GM23338 (cell line): ENCODE results near the gene PKD1.

Experiments
- CREB1 ChIP-seq: fragments of 250-450 bp; sonication (Bioruptor Pico); IDR thresholded peaks from 2 replicates; pipeline ENCODE4 v1.5.0; 2020; ENCODE audit warnings: low read depth, mild to moderate bottlenecking, moderate library complexity
- ETS1 ChIP-seq: IDR thresholded peaks from 2 replicates; pipeline ENCODE4 v1.6.1; 2016; ENCODE audit warnings: antibody characterized with exemption
- EZH2 ChIP-seq: fragments of 200-600 bp; sonication (generic); IDR thresholded peaks from one replicate; pipeline ENCODE4 v1.8.0; 2017; ENCODE audit warnings: antibody characterized with exemption, mild to moderate bottlenecking, low read depth; ENCODE audit not compliant: unreplicated experiment
- EZH2phosphoT487 ChIP-seq: fragments of 200-600 bp; sonication (generic); IDR thresholded peaks from one replicate; pipeline ENCODE4 v1.8.1; 2018; ENCODE audit warnings: antibody characterized with exemption; ENCODE audit not compliant: unreplicated experiment
- JUNB ChIP-seq: IDR thresholded peaks from one replicate; pipeline ENCODE4 v1.6.1; 2016; ENCODE audit warnings: antibody characterized with exemption; ENCODE audit not compliant: unreplicated experiment
- NANOG ChIP-seq: IDR thresholded peaks from 2 replicates; pipeline ENCODE4 v1.6.1; 2016; ENCODE audit warnings: antibody characterized with exemption, borderline replicate concordance
- POLR2AphosphoS5 ChIP-seq: IDR thresholded peaks from 2 replicates; pipeline ENCODE4 v1.6.1; 2016; ENCODE audit warnings: antibody characterized with exemption, low read depth
- STAT1 ChIP-seq: IDR thresholded peaks from one replicate; pipeline ENCODE4 v1.6.1; 2016; ENCODE audit warnings: antibody characterized with exemption; ENCODE audit not compliant: unreplicated experiment
- ZNF114 ChIP-seq: fragments of 250-450 bp; sonication (Bioruptor Pico); IDR thresholded peaks from 2 replicates; pipeline ENCODE4 v1.5.0; 2020; ENCODE audit warnings: mild to moderate bottlenecking, moderate library complexity
- ZNF331 ChIP-seq: fragments of 250-450 bp; sonication (Bioruptor Pico); IDR thresholded peaks from 2 replicates; pipeline ENCODE4 v1.5.0; 2020; ENCODE audit warnings: low read depth, mild to moderate bottlenecking, moderate library complexity
- TF ChIP-seq, protein P1 (sequence below), 2 experiments: fragments of 200-600 bp in 1 of 2; sonication (generic) in 1 of 2; conservative IDR thresholded peaks; 2 replicates each; pipeline versions ENCODE4 v1.5.1 to v1.6.1; 2016 to 2017; ENCODE audit warnings: antibody characterized with exemption in 2 of 2, low read depth in 2 of 2, mild to moderate bottlenecking in 2 of 2, moderate library complexity in 1 of 2
- TF ChIP-seq, protein P2 (sequence below): IDR thresholded peaks from one replicate; pipeline ENCODE4 v1.6.1; 2018; ENCODE audit warnings: antibody characterized with exemption; ENCODE audit not compliant: unreplicated experiment
- TF ChIP-seq, protein P3 (sequence below): fragments of 250-450 bp; sonication (Bioruptor Pico); IDR thresholded peaks from 2 replicates; pipeline ENCODE4 v1.5.0; 2020; ENCODE audit warnings: mild to moderate bottlenecking, moderate library complexity

DNA sequence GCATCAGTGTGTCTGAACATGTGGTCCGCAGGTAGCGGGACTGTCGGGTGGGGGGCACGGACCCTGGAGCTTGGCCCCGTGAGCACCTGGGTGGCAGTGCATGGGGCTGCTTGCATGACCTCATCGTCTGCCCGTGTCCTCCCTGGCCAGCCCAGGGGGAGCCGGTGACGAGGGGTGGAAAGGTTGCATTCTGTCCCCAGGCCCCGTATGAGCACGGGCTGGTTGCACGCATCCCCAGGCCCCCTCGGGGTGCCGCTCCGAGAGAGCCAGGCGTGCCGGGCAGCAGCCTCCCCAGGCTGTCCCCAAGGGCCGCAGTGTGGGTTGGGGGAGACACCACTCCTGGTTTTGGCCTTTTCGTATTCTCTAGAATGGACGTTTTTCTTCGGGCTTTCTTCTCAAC, 58.0 kb downstream of the PKD1 start:
- TF ChIP-seq POLR2AphosphoS5 (no peak), JUNB (no peak), EZH2 (no peak), EZH2phosphoT487 (no peak), ZNF114 (no peak), CREB1 (CRISPR knock-in tag) (no peak), STAT1 (no peak), NANOG (no peak), ZNF331 (CRISPR knock-in tag) (no peak), ETS1 (no peak)
- TF ChIP-seq, protein P1, sequence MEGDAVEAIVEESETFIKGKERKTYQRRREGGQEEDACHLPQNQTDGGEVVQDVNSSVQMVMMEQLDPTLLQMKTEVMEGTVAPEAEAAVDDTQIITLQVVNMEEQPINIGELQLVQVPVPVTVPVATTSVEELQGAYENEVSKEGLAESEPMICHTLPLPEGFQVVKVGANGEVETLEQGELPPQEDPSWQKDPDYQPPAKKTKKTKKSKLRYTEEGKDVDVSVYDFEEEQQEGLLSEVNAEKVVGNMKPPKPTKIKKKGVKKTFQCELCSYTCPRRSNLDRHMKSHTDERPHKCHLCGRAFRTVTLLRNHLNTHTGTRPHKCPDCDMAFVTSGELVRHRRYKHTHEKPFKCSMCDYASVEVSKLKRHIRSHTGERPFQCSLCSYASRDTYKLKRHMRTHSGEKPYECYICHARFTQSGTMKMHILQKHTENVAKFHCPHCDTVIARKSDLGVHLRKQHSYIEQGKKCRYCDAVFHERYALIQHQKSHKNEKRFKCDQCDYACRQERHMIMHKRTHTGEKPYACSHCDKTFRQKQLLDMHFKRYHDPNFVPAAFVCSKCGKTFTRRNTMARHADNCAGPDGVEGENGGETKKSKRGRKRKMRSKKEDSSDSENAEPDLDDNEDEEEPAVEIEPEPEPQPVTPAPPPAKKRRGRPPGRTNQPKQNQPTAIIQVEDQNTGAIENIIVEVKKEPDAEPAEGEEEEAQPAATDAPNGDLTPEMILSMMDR (conservative IDR thresholded peaks at IDR 0.05; ENCODE audit: low read depth in 2 of 2): no peak
- TF ChIP-seq, protein P2, sequence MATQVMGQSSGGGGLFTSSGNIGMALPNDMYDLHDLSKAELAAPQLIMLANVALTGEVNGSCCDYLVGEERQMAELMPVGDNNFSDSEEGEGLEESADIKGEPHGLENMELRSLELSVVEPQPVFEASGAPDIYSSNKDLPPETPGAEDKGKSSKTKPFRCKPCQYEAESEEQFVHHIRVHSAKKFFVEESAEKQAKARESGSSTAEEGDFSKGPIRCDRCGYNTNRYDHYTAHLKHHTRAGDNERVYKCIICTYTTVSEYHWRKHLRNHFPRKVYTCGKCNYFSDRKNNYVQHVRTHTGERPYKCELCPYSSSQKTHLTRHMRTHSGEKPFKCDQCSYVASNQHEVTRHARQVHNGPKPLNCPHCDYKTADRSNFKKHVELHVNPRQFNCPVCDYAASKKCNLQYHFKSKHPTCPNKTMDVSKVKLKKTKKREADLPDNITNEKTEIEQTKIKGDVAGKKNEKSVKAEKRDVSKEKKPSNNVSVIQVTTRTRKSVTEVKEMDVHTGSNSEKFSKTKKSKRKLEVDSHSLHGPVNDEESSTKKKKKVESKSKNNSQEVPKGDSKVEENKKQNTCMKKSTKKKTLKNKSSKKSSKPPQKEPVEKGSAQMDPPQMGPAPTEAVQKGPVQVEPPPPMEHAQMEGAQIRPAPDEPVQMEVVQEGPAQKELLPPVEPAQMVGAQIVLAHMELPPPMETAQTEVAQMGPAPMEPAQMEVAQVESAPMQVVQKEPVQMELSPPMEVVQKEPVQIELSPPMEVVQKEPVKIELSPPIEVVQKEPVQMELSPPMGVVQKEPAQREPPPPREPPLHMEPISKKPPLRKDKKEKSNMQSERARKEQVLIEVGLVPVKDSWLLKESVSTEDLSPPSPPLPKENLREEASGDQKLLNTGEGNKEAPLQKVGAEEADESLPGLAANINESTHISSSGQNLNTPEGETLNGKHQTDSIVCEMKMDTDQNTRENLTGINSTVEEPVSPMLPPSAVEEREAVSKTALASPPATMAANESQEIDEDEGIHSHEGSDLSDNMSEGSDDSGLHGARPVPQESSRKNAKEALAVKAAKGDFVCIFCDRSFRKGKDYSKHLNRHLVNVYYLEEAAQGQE: no peak
- TF ChIP-seq, protein P3, sequence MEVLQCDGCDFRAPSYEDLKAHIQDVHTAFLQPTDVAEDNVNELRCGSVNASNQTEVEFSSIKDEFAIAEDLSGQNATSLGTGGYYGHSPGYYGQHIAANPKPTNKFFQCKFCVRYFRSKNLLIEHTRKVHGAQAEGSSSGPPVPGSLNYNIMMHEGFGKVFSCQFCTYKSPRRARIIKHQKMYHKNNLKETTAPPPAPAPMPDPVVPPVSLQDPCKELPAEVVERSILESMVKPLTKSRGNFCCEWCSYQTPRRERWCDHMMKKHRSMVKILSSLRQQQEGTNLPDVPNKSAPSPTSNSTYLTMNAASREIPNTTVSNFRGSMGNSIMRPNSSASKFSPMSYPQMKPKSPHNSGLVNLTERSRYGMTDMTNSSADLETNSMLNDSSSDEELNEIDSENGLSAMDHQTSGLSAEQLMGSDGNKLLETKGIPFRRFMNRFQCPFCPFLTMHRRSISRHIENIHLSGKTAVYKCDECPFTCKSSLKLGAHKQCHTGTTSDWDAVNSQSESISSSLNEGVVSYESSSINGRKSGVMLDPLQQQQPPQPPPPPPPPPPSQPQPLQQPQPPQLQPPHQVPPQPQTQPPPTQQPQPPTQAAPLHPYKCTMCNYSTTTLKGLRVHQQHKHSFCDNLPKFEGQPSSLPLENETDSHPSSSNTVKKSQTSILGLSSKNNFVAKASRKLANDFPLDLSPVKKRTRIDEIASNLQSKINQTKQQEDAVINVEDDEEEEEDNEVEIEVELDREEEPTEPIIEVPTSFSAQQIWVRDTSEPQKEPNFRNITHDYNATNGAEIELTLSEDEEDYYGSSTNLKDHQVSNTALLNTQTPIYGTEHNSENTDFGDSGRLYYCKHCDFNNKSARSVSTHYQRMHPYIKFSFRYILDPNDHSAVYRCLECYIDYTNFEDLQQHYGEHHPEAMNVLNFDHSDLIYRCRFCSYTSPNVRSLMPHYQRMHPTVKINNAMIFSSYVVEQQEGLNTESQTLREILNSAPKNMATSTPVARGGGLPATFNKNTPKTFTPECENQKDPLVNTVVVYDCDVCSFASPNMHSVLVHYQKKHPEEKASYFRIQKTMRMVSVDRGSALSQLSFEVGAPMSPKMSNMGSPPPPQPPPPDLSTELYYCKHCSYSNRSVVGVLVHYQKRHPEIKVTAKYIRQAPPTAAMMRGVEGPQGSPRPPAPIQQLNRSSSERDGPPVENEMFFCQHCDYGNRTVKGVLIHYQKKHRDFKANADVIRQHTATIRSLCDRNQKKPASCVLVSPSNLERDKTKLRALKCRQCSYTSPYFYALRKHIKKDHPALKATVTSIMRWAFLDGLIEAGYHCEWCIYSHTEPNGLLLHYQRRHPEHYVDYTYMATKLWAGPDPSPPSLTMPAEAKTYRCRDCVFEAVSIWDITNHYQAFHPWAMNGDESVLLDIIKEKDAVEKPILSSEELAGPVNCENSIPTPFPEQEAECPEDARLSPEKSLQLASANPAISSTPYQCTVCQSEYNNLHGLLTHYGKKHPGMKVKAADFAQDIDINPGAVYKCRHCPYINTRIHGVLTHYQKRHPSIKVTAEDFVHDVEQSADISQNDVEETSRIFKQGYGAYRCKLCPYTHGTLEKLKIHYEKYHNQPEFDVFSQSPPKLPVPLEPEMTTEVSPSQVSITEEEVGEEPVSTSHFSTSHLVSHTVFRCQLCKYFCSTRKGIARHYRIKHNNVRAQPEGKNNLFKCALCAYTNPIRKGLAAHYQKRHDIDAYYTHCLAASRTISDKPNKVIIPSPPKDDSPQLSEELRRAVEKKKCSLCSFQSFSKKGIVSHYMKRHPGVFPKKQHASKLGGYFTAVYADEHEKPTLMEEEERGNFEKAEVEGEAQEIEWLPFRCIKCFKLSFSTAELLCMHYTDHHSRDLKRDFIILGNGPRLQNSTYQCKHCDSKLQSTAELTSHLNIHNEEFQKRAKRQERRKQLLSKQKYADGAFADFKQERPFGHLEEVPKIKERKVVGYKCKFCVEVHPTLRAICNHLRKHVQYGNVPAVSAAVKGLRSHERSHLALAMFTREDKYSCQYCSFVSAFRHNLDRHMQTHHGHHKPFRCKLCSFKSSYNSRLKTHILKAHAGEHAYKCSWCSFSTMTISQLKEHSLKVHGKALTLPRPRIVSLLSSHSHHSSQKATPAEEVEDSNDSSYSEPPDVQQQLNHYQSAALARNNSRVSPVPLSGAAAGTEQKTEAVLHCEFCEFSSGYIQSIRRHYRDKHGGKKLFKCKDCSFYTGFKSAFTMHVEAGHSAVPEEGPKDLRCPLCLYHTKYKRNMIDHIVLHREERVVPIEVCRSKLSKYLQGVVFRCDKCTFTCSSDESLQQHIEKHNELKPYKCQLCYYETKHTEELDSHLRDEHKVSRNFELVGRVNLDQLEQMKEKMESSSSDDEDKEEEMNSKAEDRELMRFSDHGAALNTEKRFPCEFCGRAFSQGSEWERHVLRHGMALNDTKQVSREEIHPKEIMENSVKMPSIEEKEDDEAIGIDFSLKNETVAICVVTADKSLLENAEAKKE (CRISPR knock-in tag): no peak
